Spleen (tissue), 11 donors: Measurements from ENCODE around the gene DTNB. TPM values are rescaled to one million over a fixed set of nuclear protein-coding genes. Genes with fewer than 3 reads are reported as not detected.

Source experiments
- DNase-seq: peaks from one replicate; pipeline ENCODE4 v3.0.0-alpha.2; 2020
- H3K27ac ChIP-seq, 8 donors: fragments of 200-600 bp; sonication (generic) in 7 of 8; 1 replicate in 4 of 8; 2 replicates in 4 of 8; pipeline versions ENCODE4 v1.5.0 to v1.8.0; 2016 to 2021; ENCODE audit warnings: inconsistent platforms in 4 of 8, mild to moderate bottlenecking in 4 of 8, moderate library complexity in 1 of 8
- H3K27me3 ChIP-seq, 7 donors: fragments of 200-600 bp; sonication (generic) in 6 of 7; replicated peaks in 1 of 7; 1 replicate in 4 of 7; 2 replicates in 3 of 7; pipeline versions ENCODE4 v1.5.0 to v1.8.0; 2016 to 2021; ENCODE audit warnings: inconsistent platforms in 3 of 7, mild to moderate bottlenecking in 1 of 7
- H3K36me3 ChIP-seq, 6 donors: fragments of 200-600 bp; sonication (generic) in 5 of 6; 1 replicate in 4 of 6; 2 replicates in 2 of 6; pipeline versions ENCODE4 v1.5.0 to v1.8.0; 2016 to 2021; ENCODE audit warnings: inconsistent platforms in 2 of 6
- H3K4me1 ChIP-seq, 6 donors: fragments of 200-600 bp; sonication (generic) in 5 of 6; 1 replicate in 3 of 6; 2 replicates in 3 of 6; pipeline versions ENCODE4 v1.5.0 to v1.8.0; 2016 to 2021; ENCODE audit warnings: inconsistent platforms in 3 of 6
- H3K4me3 ChIP-seq, 8 donors: fragments of 200-600 bp; sonication (generic) in 7 of 8; 1 replicate in 4 of 8; 2 replicates in 4 of 8; pipeline versions ENCODE4 v1.5.0 to v1.8.0; 2016 to 2021; ENCODE audit warnings: inconsistent platforms in 4 of 8, mild to moderate bottlenecking in 4 of 8, moderate library complexity in 2 of 8
- H3K9me3 ChIP-seq, 8 donors: fragments of 200-600 bp; sonication (generic) in 7 of 8; 1 replicate in 4 of 8; 2 replicates in 4 of 8; pipeline versions ENCODE4 v1.5.0 to v1.8.0; 2016 to 2021; ENCODE audit warnings: inconsistent platforms in 4 of 8
- CTCF ChIP-seq, 11 experiments: fragments of 200-600 bp in 7 of 11; fragments of 450-650 bp in 4 of 11; sonication (generic) in 4 of 11; IDR thresholded peaks in 8 of 11; conservative IDR thresholded peaks in 3 of 11; 1 replicate in 7 of 11; 2 replicates in 4 of 11; pipeline versions ENCODE4 v1.4.0 to v1.8.0; 2016 to 2021; ENCODE audit warnings: antibody characterized with exemption in 11 of 11, inconsistent platforms in 4 of 11, mild to moderate bottlenecking in 1 of 11
- POLR2A ChIP-seq, 3 donors: fragments of 450-650 bp; IDR thresholded peaks; one replicate each; pipeline ENCODE4 v1.5.1; 2017; ENCODE audit warnings: antibody characterized with exemption in 3 of 3, mild to moderate bottlenecking in 1 of 3
- POLR2AphosphoS5 ChIP-seq, 3 donors: sonication (generic); formaldehyde crosslinking; IDR thresholded peaks; one replicate each; pipeline ENCODE4 v1.5.1; 2017; ENCODE audit warnings: antibody characterized with exemption in 3 of 3
- WGBS, 5 donors: extraction: QIAGEN DNeasy Blood & Tissue Kit in 3 of 5; methylation state at CpG; one replicate each; pipeline versions ENCODE4 v1.1.5 to v1.1.7; 2013 to 2018; 5-methylcytosine and 5-hydroxymethylcytosine counted together
- intact Hi-C: fragments of 100-400 bp; cut with DNase I; formaldehyde crosslinking; loops from one replicate; pipeline ENCODE4 v1.15.0; 2023; ENCODE audit warnings: low total_unique reads
- polyA plus RNA-seq, 3 donors: library from polyadenylated mRNA; stranded (reverse); fragments of 200-250 nt; gene quantifications; one replicate each; pipeline ENCODE4 v1.2.1, GENCODE V29; 2013
- total RNA-seq, 7 donors: library from RNA; depleted of rRNA in 3 of 7; stranded (reverse); fragments of >200 nt in 3 of 7; fragmentation: NEBNext Ultra II Directional in 4 of 7; extraction: Animal tissue kit (Norgen Biotek cat#: 25700) in 4 of 7; gene quantifications; one replicate each; pipeline versions ENCODE4 v1.1.0 to v1.2.1, GENCODE V29; 2016 to 2021
- donor health status: healthy with polysubstance abuse.
- donor health status: DM: no; HTN: no; CAD: no; lungs with moderate emphysema.
- donor health status: DM: no; HTN: no; CAD: no.
- donor health status: Bipolar disorder and iron deficiency.
- donor health status: healthy.
- donor health status: DM: no; HTN: no; CAD: no.
- donor health status: DM: yes; HTN: yes; CAD: no.

DTNB gene
- total and polyA plus RNA-seq, 10 donors = 4.5 to 28.9 (median 20.4) TPM

DNA sequence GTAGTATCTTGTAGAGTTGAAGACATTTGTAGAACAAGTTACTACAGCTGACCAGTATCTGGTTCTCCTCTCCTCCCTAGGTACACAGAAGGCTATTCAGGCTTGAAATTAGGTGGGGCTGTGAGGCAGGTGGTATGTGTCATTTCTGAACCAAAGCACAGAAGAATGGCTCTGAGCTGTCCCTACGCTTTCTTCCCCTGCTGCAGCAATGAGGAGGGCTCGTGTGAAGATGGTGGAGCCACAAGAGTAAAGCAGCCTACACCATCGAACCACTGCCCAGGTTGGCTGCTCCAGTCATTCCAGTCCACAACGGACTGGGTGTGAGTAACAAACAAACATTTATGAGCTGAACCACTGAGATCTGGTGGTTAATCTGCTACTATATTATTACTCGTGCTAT lies 148.9 kb downstream of the DTNB start:
- H3K36me3 ChIP-seq = no peaks in the 10 kb centered on the region
- intact Hi-C loops = loop anchor here (10.0 kb wide), 1 partner anchor 160 kb away; no protein-coding TSS in a partner anchor

DNA sequence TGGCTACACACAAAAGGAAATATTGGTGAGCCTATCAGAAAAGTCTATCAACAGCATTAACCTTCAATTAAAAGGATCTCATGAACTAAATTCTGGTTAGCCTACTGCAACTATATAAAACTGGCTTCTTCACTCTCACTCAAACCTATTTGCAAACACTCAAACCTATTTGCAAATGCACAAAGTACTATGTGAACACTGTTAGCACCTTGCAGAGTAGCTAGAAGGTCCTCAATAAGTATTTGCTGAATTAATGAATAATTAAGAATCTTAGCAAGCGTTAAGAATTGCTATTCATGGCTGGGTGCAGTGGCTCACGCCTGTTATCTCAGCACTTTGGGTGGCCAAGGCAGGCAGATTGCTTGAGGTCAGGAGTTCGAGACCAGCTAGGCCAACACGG lies 150.3 kb downstream of the DTNB start:
- Histone ChIP-seq H3K4me1 (peaks cover 0 to 18% (median 9%) of the 10 kb centered on the region in 6 donors), H3K27me3 (no peaks in the 10 kb centered on the region), H3K4me3 (no peak overlapping the region), H3K27ac (no peak overlapping the region), H3K36me3 (no peaks in the 10 kb centered on the region), H3K9me3 (no peaks in the 10 kb centered on the region)
- intact Hi-C loops = loop anchor here (10.0 kb wide), 1 partner anchor 158 kb away; no protein-coding TSS in a partner anchor
- TF ChIP-seq CTCF (IDR thresholded peaks at IDR 0.05 in 8 of 11, conservative IDR thresholded peaks at IDR 0.05 in 3 of 11) (no peak), POLR2AphosphoS5 (IDR thresholded peaks at IDR 0.05) (no peak), POLR2A (IDR thresholded peaks at IDR 0.05) (no peak)
- WGBS, 5 donors = 90 to 97% (median 92%) methylated on average over 4 of the region's 4 CpGs
- DNase-seq = no peak

More for the DNA sequence above, 148.9 kb downstream of the DTNB start:
- Histone ChIP-seq H3K9me3 (no peaks in the 10 kb centered on the region), H3K4me1 (peaks cover 0 to 16% (median 9%) of the 10 kb centered on the region in 6 donors), H3K27me3 (no peaks in the 10 kb centered on the region), H3K4me3 (no peak overlapping the region), H3K27ac (no peak overlapping the region)
- WGBS, 5 donors = 82 to 99% (median 86%) methylated on average over 5 of the region's 5 CpGs
- DNase-seq = no peak
- TF ChIP-seq CTCF (IDR thresholded peaks at IDR 0.05 in 8 of 11, conservative IDR thresholded peaks at IDR 0.05 in 3 of 11) (no peak), POLR2AphosphoS5 (IDR thresholded peaks at IDR 0.05) (no peak), POLR2A (IDR thresholded peaks at IDR 0.05) (no peak)

GRCh38 chr2:25521665-25522387 lies 151.6 kb downstream of the DTNB start:
- WGBS, 5 donors = 37 to 42% (median 39%) methylated on average over 10 of the region's 10 CpGs
- H3K4me3 ChIP-seq = peak overlapping the region in 4 of 8 donors; percentile 4 to 45 (median 6)
- intact Hi-C loops = loop anchor here (10.0 kb wide), 1 partner anchor 157 kb away; no protein-coding TSS in a partner anchor

More at GRCh38 chr2:25521665-25522387, 151.6 kb downstream of the DTNB start:
- DNase-seq = no peak
- H3K27ac ChIP-seq = peak overlapping the region in 5 of 8 donors; percentile 61 to 68 (median 65)
- H3K36me3 ChIP-seq = no peaks in the 10 kb centered on the region
- H3K27me3 ChIP-seq = no peaks in the 10 kb centered on the region
- TF ChIP-seq POLR2AphosphoS5 (IDR thresholded peaks at IDR 0.05) = no peak
- TF ChIP-seq CTCF (IDR thresholded peaks at IDR 0.05 in 8 of 11, conservative IDR thresholded peaks at IDR 0.05 in 3 of 11) = peak; percentile 64 to 96 (median 85)
- H3K9me3 ChIP-seq = no peaks in the 10 kb centered on the region
- H3K4me1 ChIP-seq = peaks cover 0 to 24% (median 9%) of the 10 kb centered on the region in 6 donors
